Ishikawa (cell line): ENCODE results near the gene PDE3A.

Experiments
- EP300 ChIP-seq: IDR thresholded peaks from 2 replicates; pipeline ENCODE4 v1.6.1; 2012; ENCODE audit warnings: borderline replicate concordance
- FOXM1 ChIP-seq: IDR thresholded peaks from 2 replicates; pipeline ENCODE4 v1.6.1; 2012; ENCODE audit warnings: low read depth, borderline replicate concordance
- RAD21 ChIP-seq: IDR thresholded peaks from 2 replicates; pipeline ENCODE4 v1.6.1; 2012; ENCODE audit warnings: low read depth
- TAF1 ChIP-seq: IDR thresholded peaks from 2 replicates; pipeline ENCODE4 v1.6.1; 2012; ENCODE audit warnings: low read depth, mild to moderate bottlenecking
- TEAD4 ChIP-seq: IDR thresholded peaks from 2 replicates; pipeline ENCODE4 v1.6.1; 2012
- ZBTB7A ChIP-seq: IDR thresholded peaks from 2 replicates; pipeline ENCODE4 v1.6.1; 2012; ENCODE audit warnings: low read depth
- TF ChIP-seq, protein P1 (sequence below): IDR thresholded peaks from 2 replicates; pipeline ENCODE4 v1.6.1; 2012; ENCODE audit warnings: low read depth, mild to moderate bottlenecking
- TF ChIP-seq, protein P2 (sequence below): IDR thresholded peaks from 2 replicates; pipeline ENCODE4 v1.6.1; 2012

DNA sequence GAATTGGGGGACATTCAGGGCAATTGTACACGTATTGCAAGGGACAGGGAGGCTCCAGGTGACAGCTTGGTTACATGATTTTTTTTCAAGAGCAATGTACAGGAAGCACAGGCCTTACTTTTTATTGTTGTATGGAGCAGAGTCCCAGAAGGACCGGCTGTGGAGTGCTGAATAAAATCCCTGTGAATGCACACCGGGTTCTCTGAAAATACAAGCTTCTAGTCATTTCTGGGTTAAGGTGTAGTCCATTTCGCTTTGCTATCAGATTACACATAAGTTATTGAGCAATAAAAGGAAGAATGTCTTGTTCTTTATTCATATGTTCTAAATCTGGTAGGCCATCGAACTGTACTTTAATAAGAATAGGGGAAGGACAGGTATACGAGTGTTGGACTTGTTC, 52.2 kb downstream of the PDE3A start:
- TF ChIP-seq, protein P1, sequence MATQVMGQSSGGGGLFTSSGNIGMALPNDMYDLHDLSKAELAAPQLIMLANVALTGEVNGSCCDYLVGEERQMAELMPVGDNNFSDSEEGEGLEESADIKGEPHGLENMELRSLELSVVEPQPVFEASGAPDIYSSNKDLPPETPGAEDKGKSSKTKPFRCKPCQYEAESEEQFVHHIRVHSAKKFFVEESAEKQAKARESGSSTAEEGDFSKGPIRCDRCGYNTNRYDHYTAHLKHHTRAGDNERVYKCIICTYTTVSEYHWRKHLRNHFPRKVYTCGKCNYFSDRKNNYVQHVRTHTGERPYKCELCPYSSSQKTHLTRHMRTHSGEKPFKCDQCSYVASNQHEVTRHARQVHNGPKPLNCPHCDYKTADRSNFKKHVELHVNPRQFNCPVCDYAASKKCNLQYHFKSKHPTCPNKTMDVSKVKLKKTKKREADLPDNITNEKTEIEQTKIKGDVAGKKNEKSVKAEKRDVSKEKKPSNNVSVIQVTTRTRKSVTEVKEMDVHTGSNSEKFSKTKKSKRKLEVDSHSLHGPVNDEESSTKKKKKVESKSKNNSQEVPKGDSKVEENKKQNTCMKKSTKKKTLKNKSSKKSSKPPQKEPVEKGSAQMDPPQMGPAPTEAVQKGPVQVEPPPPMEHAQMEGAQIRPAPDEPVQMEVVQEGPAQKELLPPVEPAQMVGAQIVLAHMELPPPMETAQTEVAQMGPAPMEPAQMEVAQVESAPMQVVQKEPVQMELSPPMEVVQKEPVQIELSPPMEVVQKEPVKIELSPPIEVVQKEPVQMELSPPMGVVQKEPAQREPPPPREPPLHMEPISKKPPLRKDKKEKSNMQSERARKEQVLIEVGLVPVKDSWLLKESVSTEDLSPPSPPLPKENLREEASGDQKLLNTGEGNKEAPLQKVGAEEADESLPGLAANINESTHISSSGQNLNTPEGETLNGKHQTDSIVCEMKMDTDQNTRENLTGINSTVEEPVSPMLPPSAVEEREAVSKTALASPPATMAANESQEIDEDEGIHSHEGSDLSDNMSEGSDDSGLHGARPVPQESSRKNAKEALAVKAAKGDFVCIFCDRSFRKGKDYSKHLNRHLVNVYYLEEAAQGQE: no peak
- TF ChIP-seq, protein P2, sequence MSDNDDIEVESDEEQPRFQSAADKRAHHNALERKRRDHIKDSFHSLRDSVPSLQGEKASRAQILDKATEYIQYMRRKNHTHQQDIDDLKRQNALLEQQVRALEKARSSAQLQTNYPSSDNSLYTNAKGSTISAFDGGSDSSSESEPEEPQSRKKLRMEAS: no peak
- TF ChIP-seq RAD21 (no peak), TAF1 (no peak), TEAD4 (no peak), FOXM1 (no peak), ZBTB7A (no peak), EP300 (no peak)
